Body of pancreas (tissue), 4 donors: ENCODE data around the gene CAVIN4. TPM values are rescaled to one million over a fixed set of nuclear protein-coding genes. Genes with fewer than 3 reads are reported as not detected.

Experiments used
- ATAC-seq: fragments of 150-250 bp; one replicate; pipeline ENCODE4 v1.9.1; 2016
- DNase-seq, 4 donors: peaks; one replicate each; pipeline ENCODE4 v3.0.0-alpha.2; 2019
- H3K27ac ChIP-seq, 4 donors: fragments of 200-600 bp; sonication (generic); 1 replicate in 3 of 4; 2 replicates in 1 of 4; pipeline versions ENCODE4 v1.5.1 to v1.6.1; 2016 to 2019; ENCODE audit warnings: mild to moderate bottlenecking in 1 of 4, mixed read lengths in 1 of 4, moderate library complexity in 1 of 4
- H3K27me3 ChIP-seq, 2 donors: fragments of 200-600 bp; sonication (generic); one replicate each; pipeline ENCODE4 v1.6.0; 2016; ENCODE audit warnings: mild to moderate bottlenecking in 1 of 2
- H3K36me3 ChIP-seq, 2 donors: fragments of 200-600 bp; sonication (generic); replicated peaks in 1 of 2; 2 replicates each; pipeline ENCODE4 v1.5.1; 2016; ENCODE audit warnings: low read depth in 2 of 2; ENCODE audit not compliant: insufficient read depth in 1 of 2
- H3K4me1 ChIP-seq: fragments of 200-600 bp; sonication (generic); one replicate; pipeline ENCODE4 v1.6.0; 2016
- H3K4me3 ChIP-seq, 2 donors: fragments of 200-600 bp; sonication (generic); 1 replicate in 1 of 2; 2 replicates in 1 of 2; pipeline ENCODE4 v1.5.1; 2016 to 2019
- H3K9me3 ChIP-seq, 3 donors: fragments of 200-600 bp; sonication (generic); 1 replicate in 2 of 3; 2 replicates in 1 of 3; pipeline ENCODE4 v1.5.1; 2016
- CTCF ChIP-seq, 7 experiments: fragments of 450-650 bp in 4 of 7; fragments of 200-600 bp in 3 of 7; sonication (generic) in 3 of 7; IDR thresholded peaks; one replicate each; pipeline ENCODE4 v1.5.1; 2016 to 2019; ENCODE audit warnings: antibody characterized with exemption in 7 of 7
- POLR2A ChIP-seq, 3 donors: fragments of 450-650 bp; IDR thresholded peaks; one replicate each; pipeline ENCODE4 v1.6.1; 2016; ENCODE audit warnings: antibody characterized with exemption in 3 of 3, mild to moderate bottlenecking in 2 of 3
- WGBS, 2 donors: methylation state at CpG; one replicate each; pipeline ENCODE4 v1.1.5; 2017; 5-methylcytosine and 5-hydroxymethylcytosine counted together
- intact Hi-C: fragments of 100-400 bp; cut with DNase I; formaldehyde crosslinking; loops from one replicate; pipeline ENCODE4 v1.15.1; 2023
- total RNA-seq, 2 donors: library from RNA; depleted of rRNA; stranded (reverse); fragments of >200 nt; gene quantifications; one replicate each; pipeline ENCODE4 v1.1.0, GENCODE V29; 2016

The CAVIN4 gene
- total RNA-seq, 2 donors from 2014 or later, result 0.33 TPM; not detected in 1

GRCh38 chr9:100573655-100574260 lies 4.1 kb upstream of the CAVIN4 start:
- intact Hi-C loops, result no loop called here
- WGBS, 2 donors, result 82 to 83% methylated on average over 3 of the region's 3 CpGs
- TF ChIP-seq CTCF (IDR thresholded peaks at IDR 0.05) (no peak), POLR2A (IDR thresholded peaks at IDR 0.05) (no peak)
- no peak overlapping the region for H3K27ac ChIP-seq
- H3K27me3 ChIP-seq, result no peaks in the 10 kb centered on the region
- H3K4me3 ChIP-seq, result no peak overlapping the region
- ATAC-seq (no peak), DNase-seq (no peak)
- H3K4me1 ChIP-seq, result no peaks in the 10 kb centered on the region
- no peaks in the 10 kb centered on the region for H3K36me3 ChIP-seq
- H3K9me3 ChIP-seq, result no peaks in the 10 kb centered on the region

- no peak for TF ChIP-seq POLR2A (IDR thresholded peaks at IDR 0.05)
- no peak for TF ChIP-seq CTCF (IDR thresholded peaks at IDR 0.05)
- DNase-seq (no peak), ATAC-seq (no peak)
- no peaks in the 10 kb centered on the region for H3K36me3 ChIP-seq
- H3K9me3 ChIP-seq, result no peaks in the 10 kb centered on the region
- no peaks in the 10 kb centered on the region for H3K4me1 ChIP-seq
- H3K27ac ChIP-seq, result no peak overlapping the region
- 87 to 89% methylated on average over 4 of the region's 4 CpGs for WGBS, 2 donors
- H3K27me3 ChIP-seq, result no peaks in the 10 kb centered on the region
- intact Hi-C loops, result no loop called here
- H3K4me3 ChIP-seq, result no peak overlapping the region
Observed at GRCh38 chr9:100575006-100575405, 2.9 kb upstream of the CAVIN4 start.

- no peaks in the 10 kb centered on the region for H3K9me3 ChIP-seq
- intact Hi-C loops, result no loop called here
- no peaks in the 10 kb centered on the region for H3K27me3 ChIP-seq
- no peak for DNase-seq
- TF ChIP-seq POLR2A (IDR thresholded peaks at IDR 0.05), result no peak
- no peak for TF ChIP-seq CTCF (IDR thresholded peaks at IDR 0.05)
- 64 to 65% methylated on average over 2 of the region's 2 CpGs for WGBS, 2 donors
- ATAC-seq, result no peak
- no peak overlapping the region for H3K4me3 ChIP-seq
- no peak overlapping the region for H3K27ac ChIP-seq
- H3K36me3 ChIP-seq, result no peaks in the 10 kb centered on the region
- H3K4me1 ChIP-seq, result no peaks in the 10 kb centered on the region
Observed at GRCh38 chr9:100575765-100576386, 2.0 kb upstream of the CAVIN4 start.

GRCh38 chr9:100578610-100579009 lies 731 bp downstream of the CAVIN4 start:
- ATAC-seq (no peak), DNase-seq (no peak)
- Histone ChIP-seq H3K36me3 (no peaks in the 10 kb centered on the region), H3K4me3 (no peak overlapping the region), H3K9me3 (no peaks in the 10 kb centered on the region), H3K4me1 (no peaks in the 10 kb centered on the region), H3K27me3 (no peaks in the 10 kb centered on the region), H3K27ac (no peak overlapping the region)
- 90 to 93% methylated on average over 1 of the region's 1 CpG for WGBS, 2 donors
- TF ChIP-seq POLR2A (IDR thresholded peaks at IDR 0.05), result no peak
- TF ChIP-seq CTCF (IDR thresholded peaks at IDR 0.05), result no peak
- intact Hi-C loops, result no loop called here

- H3K36me3 ChIP-seq, result no peaks in the 10 kb centered on the region
- H3K4me3 ChIP-seq, result no peak overlapping the region
- no peak for TF ChIP-seq CTCF (IDR thresholded peaks at IDR 0.05)
- TF ChIP-seq POLR2A (IDR thresholded peaks at IDR 0.05), result no peak
- no peak overlapping the region for H3K27ac ChIP-seq
- DNase-seq (no peak), ATAC-seq (no peak)
- no peaks in the 10 kb centered on the region for H3K4me1 ChIP-seq
- WGBS, 2 donors, result 86% methylated on average over 2 of the region's 2 CpGs
- no peaks in the 10 kb centered on the region for H3K9me3 ChIP-seq
- H3K27me3 ChIP-seq, result no peaks in the 10 kb centered on the region
- intact Hi-C loops, result no loop called here
Observed at GRCh38 chr9:100579665-100580064, 1.8 kb downstream of the CAVIN4 start.
